Globus pallidus (tissue), 1 donor: Measurements from ENCODE around the gene CARD9.
A peak's percentile ranks its signal among the peaks of the same experiment; 100 is the strongest.

ENCODE experiments used
- DNase-seq: peaks from one replicate; pipeline ENCODE4 v3.0.0-alpha.2; 2015; ENCODE audit warnings: low spot score

Gene CARD9

DNA sequence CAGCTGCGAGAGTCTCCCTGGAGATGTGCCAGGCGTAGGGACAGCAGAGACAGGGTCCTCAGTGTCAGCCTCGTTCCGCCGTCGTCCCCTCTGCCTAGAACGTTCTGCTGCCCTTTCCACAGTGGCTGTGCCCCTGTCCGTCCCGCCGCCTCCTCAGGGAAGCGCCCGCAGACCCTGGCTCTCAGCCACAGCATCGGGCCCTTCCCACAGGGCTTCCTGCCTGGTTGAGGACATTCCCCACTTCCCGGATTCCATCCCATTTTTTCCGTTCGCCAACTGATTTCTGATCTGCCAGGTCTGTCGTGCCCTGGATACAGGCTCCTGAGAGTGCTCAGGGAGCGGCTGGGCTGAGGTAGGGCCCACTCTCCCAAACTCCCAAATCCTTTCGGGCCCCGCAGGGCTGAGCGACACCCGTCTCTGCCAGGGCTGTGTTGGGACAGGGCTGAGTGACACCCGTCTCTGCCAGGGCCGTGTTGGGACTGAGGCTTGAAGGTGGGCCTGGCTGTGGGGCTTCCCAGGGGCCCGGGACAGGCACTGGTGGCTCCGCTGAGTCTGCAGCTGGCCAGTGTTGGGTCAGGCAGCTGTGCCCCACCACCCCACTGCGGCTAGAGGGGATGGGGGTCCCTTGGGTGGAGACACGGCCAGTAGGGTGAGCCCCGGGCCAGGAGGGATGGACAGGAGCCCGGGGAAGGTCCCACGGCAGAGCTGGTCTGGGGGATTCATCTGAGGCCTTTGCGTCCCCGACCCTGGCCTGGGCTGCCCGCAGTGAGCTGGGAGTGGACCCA is 25.8 kb downstream of the CARD9 start:
- DNase-seq, result no peak

GRCh38 chr9:136346927-136347465 is 26.5 kb downstream of the CARD9 start:
- no peak for DNase-seq

DNA sequence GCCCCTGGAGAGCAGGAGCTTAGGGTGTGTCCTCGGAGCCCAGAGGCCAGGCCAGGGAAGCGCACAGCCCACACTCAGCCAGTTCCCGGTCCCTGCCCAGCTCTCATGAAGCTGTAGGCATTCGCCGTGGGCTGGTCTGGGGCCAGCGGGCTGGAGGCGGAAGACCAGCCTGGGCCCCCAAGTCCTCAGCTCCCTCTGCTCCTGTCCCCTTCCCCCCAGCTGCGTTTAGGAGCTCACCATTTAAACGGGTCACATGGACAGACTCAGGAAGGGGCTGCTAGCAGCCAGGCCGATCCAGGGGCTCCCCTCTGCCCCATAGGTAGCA is 27.4 kb downstream of the CARD9 start:
- DNase-seq, result no peak

GRCh38 chr9:136345281-136346156 is 27.9 kb downstream of the CARD9 start:
- DNase-seq, result peak; percentile 95

- DNase-seq, result no peak
Observed at GRCh38 chr9:136344544-136345280, 28.8 kb downstream of the CARD9 start.

DNA sequence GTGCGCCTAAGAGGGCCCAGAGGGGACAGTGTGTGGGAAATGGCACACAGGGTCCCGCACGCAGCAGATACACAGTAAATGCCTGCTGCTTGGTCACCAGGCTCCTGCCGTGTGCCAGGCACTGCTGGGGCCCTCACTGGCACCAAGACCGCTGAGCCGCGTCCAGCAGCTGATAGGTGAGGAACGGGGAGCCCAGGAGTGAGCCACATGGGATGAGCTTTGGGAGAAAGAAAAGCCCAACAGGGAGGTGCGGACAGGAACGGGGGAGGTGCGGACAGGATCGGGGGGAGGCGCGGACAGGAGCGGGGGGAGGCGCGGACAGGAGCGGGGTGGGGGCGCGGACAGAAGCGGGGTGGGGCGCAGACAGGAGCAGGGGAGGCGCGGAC is 29.6 kb downstream of the CARD9 start:
- DNase-seq, result no peak

- DNase-seq, result no peak
Observed at GRCh38 chr9:136343121-136343883, 30.2 kb downstream of the CARD9 start.

- DNase-seq, result peak; percentile 84
Observed at GRCh38 chr9:136342181-136343120, 31.0 kb downstream of the CARD9 start.

DNA sequence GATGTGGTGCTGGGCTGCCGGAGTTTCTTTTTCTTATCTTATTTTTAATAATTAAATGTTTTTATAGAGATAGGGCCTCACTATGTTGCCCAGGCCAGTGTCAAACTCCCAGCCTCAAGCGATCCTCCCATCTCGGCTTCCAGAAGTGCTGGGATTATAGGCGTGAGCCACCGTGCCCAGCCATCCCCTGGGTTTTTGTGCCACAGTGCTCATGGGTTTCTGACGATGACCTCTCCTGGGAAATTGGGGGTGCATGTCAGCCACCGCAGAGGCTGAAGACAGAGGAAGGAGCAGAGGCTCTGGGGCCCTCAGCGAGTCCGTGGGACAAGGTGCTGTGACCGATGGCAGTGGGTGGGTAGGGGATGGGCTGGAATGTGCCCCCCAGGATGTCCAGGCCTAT is 31.7 kb downstream of the CARD9 start:
- no peak for DNase-seq

- DNase-seq, result no peak
Observed at GRCh38 chr9:136341042-136341655, 32.3 kb downstream of the CARD9 start.

GRCh38 chr9:136340356-136341041 is 33.0 kb downstream of the CARD9 start:
- no peak for DNase-seq

DNA sequence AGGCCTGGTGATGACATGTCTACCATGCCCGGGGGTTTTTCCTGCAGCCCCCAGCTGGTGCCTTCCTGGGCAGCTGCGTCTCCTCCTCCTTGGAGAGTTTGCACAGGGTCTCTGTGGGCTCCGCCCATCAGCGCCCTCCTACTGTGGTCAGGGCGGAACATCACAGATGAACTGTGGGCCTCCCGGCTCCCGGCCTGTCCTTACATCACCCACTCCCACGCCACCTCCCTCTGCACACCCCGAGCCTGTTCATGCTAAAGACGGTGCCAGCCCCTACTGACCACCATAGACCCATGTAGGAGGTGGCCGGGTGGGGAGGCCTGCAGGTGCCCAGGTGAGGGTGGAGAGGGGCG is 33.5 kb downstream of the CARD9 start:
- no peak for DNase-seq

DNA sequence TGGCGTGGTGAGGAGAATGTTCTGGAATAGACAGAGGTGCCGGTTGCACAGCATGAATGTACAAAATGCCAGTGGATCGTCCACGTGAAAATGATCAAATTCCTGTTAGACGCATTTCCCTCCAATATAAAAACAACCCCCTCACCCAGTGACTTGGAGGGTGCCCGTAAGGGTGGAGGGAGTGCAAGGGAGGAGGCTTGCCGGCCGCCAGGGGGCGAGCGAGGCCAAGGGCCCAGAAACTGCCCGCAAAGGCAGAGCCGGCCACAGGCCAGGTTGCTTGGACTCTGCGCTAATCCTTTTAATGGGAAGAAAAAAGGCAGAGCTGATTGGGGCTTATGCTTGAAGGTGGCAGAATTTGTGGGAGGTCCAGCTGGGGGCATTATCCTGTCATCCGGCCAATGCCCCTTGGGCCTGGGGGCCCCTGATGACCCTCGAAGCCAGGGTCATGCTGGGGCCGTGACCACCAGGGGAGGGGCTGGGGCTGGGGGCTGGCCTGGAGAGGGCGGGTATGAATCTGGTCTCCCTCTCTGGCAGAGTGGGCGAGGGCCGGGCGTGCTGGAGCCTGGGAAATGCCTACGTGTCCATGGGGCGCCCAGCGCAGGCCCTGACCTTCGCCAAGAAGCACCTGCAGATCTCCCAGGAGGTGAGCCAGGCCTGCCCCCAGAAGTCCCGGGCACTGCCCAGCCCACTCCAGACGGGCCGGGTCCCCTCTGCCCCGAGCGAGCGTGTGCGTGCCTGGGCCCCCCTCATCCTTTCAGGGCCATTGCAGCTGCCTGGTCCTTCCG is 34.1 kb downstream of the CARD9 start:
- peak; percentile 72 for DNase-seq

- no peak for DNase-seq
Observed at GRCh38 chr9:136338511-136338910, 35.0 kb downstream of the CARD9 start.

- no peak for DNase-seq
Observed at GRCh38 chr9:136337416-136338395, 35.8 kb downstream of the CARD9 start.

DNA sequence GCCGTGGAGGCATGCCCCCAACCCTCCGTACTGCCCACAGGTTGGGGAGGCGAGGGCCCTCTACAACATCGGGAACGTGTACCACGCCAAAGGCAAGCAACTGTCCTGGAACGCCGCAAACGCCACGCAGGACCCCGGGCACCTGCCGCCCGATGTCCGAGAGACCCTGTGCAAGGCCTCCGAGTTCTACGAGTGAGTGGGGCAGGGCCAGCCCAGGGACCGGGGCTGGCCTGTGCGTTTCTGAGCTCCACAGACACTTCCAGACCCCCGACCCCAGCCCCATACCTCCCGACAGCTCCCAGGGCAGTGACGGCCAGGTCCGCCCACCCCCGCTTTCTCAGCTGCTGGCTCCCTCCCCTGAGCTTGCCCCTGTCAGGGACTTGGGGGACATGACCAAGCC is 36.6 kb downstream of the CARD9 start:
- no peak for DNase-seq

GRCh38 chr9:136336156-136336870 is 37.2 kb downstream of the CARD9 start:
- DNase-seq, result no peak
